Activated CD4-positive, alpha-beta T cell treated with anti-CD3 and anti-CD28 coated beads for 24 hours (primary cell): Measurements from ENCODE around the gene CLSTN2.

Experiments used
- DNase-seq, 2 donors: peaks; one replicate each; pipeline ENCODE4 v3.0.0-alpha.2; 2020; ENCODE audit warnings: low read depth in 2 of 2

The CLSTN2 gene

GRCh38 chr3:140501061-140501769 lies 566.2 kb downstream of the CLSTN2 start:
- DNase-seq: no peak

GRCh38 chr3:140501770-140502364 lies 566.9 kb downstream of the CLSTN2 start:
- no peak for DNase-seq

DNA sequence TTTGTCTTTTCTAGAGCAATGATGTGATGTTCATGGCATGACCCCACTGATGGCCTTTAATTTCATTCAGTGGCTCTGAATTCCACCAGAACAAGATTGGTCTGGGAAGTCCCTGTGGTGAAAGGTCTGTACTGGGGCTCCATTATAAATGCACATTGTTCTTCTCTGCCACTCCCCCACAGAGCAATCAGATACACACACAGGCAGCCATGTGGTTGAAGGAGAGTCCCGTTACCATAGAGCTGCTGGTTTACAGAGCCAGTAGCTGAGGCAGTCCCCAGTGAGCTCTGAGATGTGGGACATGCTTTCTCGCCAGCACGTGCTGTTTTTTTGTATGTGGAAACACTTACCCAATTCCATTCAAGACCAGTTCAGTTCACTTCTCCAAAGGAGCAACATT lies 570.2 kb downstream of the CLSTN2 start:
- no peak for DNase-seq

- no peak for DNase-seq
Measured at GRCh38 chr3:140505876-140506275, 570.9 kb downstream of the CLSTN2 start.

GRCh38 chr3:140508550-140508949 lies 573.6 kb downstream of the CLSTN2 start:
- DNase-seq: no peak

- DNase-seq: no peak
Measured at GRCh38 chr3:140509534-140509933, 574.5 kb downstream of the CLSTN2 start.

DNA sequence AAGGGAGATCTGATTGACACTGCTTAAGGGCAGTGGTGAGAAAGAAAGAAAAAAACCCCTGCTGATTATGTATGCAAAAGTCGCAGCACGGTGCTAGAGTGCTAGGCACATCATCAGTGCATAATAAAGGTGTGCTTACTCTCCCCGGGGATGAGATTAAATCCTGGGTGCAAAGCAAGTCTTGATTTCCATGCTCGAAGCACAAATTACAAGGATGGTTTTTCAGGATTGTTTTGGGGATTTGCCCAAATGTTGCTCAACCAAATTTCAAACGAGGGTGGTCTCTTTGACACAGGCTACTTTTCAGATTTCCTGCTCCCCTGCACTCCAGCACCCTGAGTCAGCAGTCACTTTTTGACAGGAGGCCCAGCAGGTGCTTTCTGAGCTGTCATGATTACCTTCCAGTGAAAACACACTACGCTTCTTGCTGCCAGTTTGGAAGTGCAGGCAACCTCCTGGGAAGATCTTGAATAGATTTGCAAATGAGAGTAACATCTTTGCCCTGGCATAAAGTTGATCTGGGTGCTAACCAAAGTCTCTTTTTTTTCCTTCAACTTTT lies 575.4 kb downstream of the CLSTN2 start:
- no peak for DNase-seq

DNA sequence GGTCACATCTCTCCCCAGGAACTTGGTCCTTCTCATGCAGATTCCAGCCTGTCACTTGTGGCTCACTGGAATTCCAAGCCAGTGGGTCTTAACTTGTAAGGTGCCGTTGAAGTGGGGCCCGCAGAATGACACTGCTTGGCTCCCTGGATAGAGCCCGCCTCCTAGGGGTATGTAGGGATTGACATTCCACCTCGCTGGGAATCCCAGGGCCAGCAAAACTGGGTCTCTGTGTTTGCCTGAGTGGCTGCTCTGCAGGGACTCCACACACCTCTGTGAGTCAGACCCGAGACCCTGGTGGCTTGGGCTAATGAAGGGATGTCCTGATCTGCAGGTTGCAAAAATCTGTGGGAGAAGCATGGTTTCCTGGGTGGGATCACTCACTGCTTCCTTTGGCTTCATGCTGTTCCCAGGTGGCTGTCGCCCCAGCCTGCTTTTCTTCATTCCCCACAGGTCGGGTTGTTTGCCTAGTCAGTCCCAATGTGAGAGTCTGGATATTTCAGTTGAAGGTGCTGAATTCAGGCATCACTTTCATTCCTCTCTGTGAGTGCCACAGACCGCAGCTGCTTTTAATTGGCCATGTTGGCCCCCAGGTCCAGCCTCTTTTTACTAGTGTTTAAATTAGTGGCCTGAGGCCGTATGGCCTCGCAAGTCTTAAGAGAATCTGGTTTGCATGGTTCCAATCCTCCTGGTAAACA lies 586.9 kb downstream of the CLSTN2 start:
- no peak for DNase-seq

- DNase-seq: no peak
Measured at GRCh38 chr3:140522653-140523380, 587.8 kb downstream of the CLSTN2 start.

DNA sequence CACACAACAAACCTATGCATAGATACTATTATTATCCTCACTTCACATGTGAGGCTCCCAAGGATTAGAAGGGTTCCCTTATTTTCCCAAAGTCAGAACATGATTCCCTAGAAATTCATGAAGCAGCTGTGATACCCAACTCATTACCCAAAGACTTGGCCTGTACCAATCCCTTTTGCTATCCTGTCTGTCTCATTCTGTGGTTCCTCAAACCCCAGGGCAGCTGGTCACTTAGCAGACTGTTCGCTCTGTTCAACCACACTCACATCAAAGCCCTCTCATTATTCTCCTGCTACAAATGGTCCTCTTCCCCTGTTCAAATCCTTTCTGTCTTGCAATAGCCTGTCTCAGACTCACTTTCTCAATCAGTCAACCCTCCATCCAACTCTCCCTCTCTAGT lies 588.6 kb downstream of the CLSTN2 start:
- no peak for DNase-seq

DNA sequence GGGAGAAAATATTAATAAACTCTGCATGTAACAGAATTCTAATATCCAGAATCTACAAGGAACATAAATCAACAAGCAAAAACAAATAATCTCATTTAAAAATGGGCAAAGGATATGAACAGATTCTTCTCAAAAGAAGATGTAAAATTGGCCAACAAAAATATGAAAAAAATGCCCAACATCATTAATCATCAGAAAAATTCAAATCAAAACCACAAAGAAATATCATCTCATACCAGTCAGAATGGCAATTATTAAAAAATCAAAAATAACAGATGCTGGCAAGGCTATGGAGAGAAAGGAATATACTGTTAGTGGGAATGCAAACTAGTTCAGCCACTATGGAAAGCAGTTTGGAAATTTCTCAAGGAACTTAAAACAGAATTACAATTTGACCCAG lies 592.2 kb downstream of the CLSTN2 start:
- DNase-seq: no peak

DNA sequence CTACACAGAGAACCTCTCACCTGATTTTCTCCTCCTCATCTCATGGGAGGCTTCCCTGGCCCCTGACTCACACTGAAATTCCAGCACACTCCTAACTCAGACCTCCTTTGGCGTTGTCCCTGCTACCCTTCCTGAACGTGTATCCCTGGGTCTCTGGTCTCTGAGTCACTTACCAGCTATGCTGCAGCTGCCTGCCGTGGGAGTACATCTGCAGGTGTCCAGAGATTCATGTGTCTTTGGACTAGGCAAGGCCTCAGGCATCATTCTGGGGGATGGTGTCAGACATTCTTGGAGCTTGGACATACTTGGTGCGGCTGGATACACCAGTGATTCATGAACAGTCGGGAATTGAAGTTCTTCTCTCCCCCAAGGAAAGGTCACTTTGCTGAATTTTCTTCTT lies 594.1 kb downstream of the CLSTN2 start:
- DNase-seq: no peak

- no peak for DNase-seq
Measured at GRCh38 chr3:140529558-140529957, 594.6 kb downstream of the CLSTN2 start.

DNA sequence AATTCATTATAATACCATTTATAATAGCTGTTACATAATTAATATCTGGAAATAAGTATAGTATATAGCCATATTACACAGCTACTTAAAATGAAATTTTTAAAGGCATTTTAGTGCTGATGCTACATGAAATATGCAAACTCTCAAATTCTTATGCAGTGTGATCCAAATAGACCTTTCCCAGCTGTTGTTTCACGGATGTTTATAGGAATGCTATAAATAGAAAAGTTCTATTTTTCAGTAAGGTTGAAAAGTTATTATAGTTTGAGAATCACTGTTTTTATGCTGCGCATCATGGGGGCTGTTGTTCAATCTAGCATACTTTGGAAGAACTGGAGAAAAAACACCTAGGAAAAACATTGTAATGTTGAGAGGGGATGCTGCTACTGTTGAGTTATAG lies 595.1 kb downstream of the CLSTN2 start:
- no peak for DNase-seq

DNA sequence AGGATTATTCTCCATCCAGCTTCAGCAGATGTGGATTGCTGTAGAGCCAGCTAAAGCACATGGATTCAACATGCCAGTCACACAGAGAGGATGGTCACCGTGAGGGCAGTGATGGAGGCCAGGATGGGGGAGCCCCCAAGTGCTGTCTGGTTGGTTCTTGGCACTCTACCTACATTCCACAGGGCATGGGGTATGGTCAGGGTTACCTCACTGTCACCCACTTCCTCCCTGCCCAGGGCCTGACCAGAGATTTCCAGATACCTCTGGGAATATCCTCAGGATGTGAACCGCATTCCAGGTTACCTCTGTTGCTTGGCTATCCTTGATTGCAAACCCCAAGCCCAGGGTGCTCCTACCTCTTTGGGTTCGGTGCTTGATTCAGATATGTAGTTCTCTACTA lies 595.6 kb downstream of the CLSTN2 start:
- no peak for DNase-seq

DNA sequence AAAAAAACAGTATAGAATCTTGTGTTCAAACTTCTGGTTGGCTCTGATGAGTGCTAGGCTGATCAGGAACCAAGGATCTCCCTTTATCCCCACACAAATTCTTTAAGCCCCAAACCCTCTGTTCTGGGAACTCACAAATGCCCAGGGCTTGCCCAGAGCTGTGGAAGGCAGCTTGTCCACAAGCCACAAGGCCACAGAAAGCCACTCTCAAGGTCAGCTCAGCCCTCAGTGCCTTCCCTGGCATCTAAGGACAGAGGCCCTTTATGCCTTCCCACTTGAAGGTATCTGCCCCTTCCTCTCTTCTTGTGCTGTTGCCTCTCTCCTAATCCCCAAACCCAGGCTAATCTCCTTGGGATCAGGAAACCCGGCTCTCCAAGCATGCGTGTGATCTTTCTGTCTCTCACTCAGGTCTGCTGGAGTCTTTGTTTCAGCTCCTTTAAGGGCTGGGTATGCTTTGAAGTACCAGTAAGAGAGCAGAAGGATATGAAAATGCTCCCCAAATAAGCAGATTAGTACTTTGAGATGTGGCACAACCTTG lies 597.9 kb downstream of the CLSTN2 start:
- no peak for DNase-seq

DNA sequence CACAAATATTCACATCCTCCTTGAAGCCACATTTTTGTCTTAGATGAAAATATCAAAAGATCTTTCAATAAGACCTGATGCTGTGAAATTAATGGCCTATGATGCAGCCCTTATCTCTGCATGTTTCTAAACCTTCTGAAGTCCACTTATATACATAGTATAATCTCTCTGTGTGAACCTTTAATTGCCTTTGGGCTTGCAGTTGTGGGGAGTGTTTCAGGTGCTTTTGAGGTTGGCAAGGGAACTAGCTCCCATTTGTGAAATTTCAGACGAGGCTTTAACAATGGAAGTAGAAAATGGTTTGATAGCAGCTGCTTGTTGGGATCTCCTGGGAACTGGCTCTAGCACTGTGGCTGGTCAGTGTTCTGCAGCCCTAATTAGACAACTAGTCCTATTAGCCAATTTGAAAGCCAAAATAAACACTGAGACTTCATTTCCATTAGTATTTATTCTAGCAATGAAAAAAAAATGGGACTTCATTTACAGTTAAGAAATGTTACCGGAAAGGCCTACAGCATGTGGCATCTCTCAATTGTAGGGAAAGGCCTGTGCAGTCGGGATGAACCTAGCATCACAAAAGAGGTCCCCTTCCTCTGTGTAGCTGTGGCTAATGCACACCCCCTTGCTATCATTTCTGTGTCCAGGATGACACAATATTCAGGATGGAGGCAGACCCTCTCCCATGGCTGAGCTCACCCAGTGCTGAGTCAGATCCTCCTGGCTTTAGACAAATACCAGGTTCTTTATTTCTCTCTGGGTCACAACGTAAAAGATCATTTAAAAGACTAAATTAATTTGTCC lies 602.1 kb downstream of the CLSTN2 start:
- DNase-seq: no peak

DNA sequence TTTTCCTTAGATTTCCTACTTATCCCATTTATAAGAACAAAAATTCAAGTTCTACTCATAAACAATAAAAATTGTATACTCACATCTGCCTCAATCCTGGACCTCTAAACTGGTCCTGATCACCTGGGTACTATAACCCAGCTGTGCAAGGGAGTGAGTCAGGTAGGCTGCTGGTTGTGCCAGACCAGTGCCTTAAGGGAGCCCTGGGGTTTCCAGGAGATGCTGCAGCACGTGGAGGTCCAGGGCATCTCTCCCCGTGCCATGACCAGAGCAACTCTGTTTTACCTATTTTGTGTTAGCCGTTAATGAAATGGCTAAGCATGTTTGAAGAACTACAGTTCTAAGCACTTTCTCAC lies 602.7 kb downstream of the CLSTN2 start:
- DNase-seq: no peak

GRCh38 chr3:140540262-140540661 lies 605.3 kb downstream of the CLSTN2 start:
- no peak for DNase-seq

DNA sequence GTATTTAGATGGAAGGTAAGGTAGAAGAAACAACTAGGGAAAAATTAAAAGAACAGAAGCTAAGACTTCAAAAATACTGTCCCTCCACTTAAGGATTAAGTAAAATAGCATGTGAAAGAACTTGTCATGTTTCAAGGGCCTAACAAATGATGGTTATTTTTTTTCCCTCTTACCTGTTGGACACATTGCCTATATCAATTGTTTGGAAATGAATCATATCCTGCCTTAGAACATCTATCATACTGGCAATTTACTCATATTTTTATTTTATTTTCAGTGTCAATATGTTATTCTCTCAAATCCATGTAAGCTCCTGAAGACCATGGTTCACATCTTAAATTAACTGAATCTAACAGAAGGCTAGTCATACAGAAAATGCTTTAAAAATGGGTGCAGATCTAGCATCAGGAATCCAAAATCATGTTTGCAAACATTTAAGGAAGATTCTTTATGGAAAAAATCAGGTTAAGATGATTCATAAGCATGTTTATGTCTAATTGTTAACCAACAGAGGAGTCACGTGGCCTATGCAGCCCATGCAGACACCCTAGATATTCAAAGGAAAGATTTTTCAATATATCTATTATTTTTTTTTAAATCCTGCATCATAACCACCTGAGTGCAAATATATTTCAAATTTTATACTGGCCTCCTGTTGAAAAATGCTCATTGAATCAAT lies 607.1 kb downstream of the CLSTN2 start:
- no peak for DNase-seq

DNA sequence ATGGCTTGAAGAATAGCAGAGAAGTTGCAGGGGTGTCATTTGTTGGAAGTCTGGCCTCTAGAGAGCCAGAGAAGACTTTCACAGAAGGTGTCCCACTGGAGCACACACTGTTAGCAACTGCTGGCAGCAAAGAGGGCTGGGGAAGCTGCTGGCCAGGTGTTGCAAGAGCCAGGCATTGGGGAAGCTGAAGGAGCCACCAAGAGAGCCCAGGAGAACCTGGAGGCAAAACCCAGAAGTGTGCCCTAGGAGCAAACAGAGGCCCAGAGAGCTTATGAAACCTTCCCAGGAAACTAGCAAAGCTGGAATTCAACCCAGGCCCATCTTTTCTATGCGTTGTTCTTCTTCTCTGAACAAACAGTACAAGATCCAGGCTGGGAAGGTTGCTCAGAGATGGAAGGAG lies 610.2 kb downstream of the CLSTN2 start:
- DNase-seq: no peak
